ENCODE data around the gene DFFA. TPM values are rescaled to one million over a fixed set of nuclear protein-coding genes. Genes with fewer than 3 reads are reported as not detected.
A peak's percentile ranks its signal among the peaks of the same experiment; 100 is the strongest.

The DFFA gene
- polyA plus RNA-seq, 1 of the 3 experiments (the other 2 are of a cell fraction), result 42.3 TPM

GRCh38 chr1:10430216-10431069 is 41.9 kb downstream of the DFFA start, which contains the start of gene CENPS:
CENPS (plus strand) TSS chr1:10430433; CDS start chr1:10430518, 85 bp downstream.
- CTCF ChIA-PET, result interaction anchor here (0.6 to 10.8 kb wide), 44 partner anchors 11 to 556 kb away, joined by 3 to 203 read pairs (median 4); partner anchors contain the start of genes CORT, DFFA, KIF1B and PGD
- Histone ChIP-seq H3K9me3 (no peaks in the 10 kb centered on the region), H3K4me1 (ENCODE audit: control insufficient read depth in 1 of 2, insufficient read depth in 2 of 2, low read depth in 1 of 2, low read length in 1 of 2) (peaks cover 3 to 9% of the 10 kb centered on the region in 2 experiments; a peak in 1 of 4 replicates), H3K9me2 (no peaks in the 10 kb centered on the region), H3F3A (replicated peaks; ENCODE audit: insufficient read depth) (no peaks in the 10 kb centered on the region), H3K4me2 (peak within 1 kb of the TSS; percentile 91), H3K79me2 (ENCODE audit: insufficient read depth) (peaks cover 18% of the 10 kb centered on the region), H3K27ac (ENCODE audit: low read depth in 2 of 2, low read length in 1 of 2) (peak within 1 kb of the TSS; percentile 67 to 85), H3K4me3 (ENCODE audit: low read depth in 2 of 2, low read length in 1 of 2) (peak within 1 kb of the TSS; percentile 68 to 82), H3K27me3 (ENCODE audit: insufficient read depth) (no peaks in the 10 kb centered on the region), H2AFZ (ENCODE audit: low read depth) (peak within 1 kb of the TSS; percentile 85), H3K36me3 (replicated peaks in 1 of 2; ENCODE audit: control insufficient read depth in 1 of 2, insufficient read depth in 2 of 2, low read length in 1 of 2) (peaks cover 0 to 3% of the 10 kb centered on the region in 2 experiments), H3K9ac (peak within 1 kb of the TSS; percentile 72), H4K20me1 (ENCODE audit: insufficient read depth) (no peaks in the 10 kb centered on the region)
- under 1% methylated on average over 24 of the region's 95 CpGs for WGBS (ENCODE audit: low lambda C conversion rate)
- POLR2A ChIA-PET, result interaction anchor here (0.8 to 2.0 kb wide), 5 partner anchors 23 to 220 kb away, joined by 3 to 11 read pairs (median 3); partner anchors contain the start of gene KIF1B
- DNase-seq, result peak; percentile 98
- TF ChIP-seq TCF12 (IDR thresholded peaks at IDR 0.05) (no peak), NRF1 (IDR thresholded peaks at IDR 0.05; ENCODE audit: low read depth, low read length) (peak; percentile 86), NFIC (IDR thresholded peaks at IDR 0.05; ENCODE audit: borderline replicate concordance) (peak; percentile 8; the same call in 1 of the 2 replicates), CHD2 (IDR thresholded peaks at IDR 0.05; ENCODE audit: low read length, partially characterized antibody) (peak; percentile 37), USF1 (IDR thresholded peaks at IDR 0.05; ENCODE audit: borderline replicate concordance, low read depth) (no peak), RXRA (IDR thresholded peaks at IDR 0.05; ENCODE audit: borderline replicate concordance, low read depth) (no peak), ELF1 (IDR thresholded peaks at IDR 0.05) (no peak; the same call in 1 of the 2 replicates), FOXJ3 (CRISPR knock-in tag; IDR thresholded peaks at IDR 0.05) (peak; percentile 5; the same call in 1 of the 2 replicates), YY1 (IDR thresholded peaks at IDR 0.05; ENCODE audit: low read depth) (peak; percentile 49; the same call in 1 of the 2 replicates), EP300 (IDR thresholded peaks at IDR 0.05; ENCODE audit: borderline replicate concordance in 1 of 2, low read depth in 1 of 2, low read length in 1 of 2) (no peak), TEAD4 (IDR thresholded peaks at IDR 0.05; ENCODE audit: borderline replicate concordance, insufficient read depth) (no peak), FOXM1 (IDR thresholded peaks at IDR 0.05; ENCODE audit: low read depth) (peak; percentile 55; the same call in 1 of the 2 replicates), EZH2phosphoT487 (IDR thresholded peaks at IDR 0.05; ENCODE audit: borderline replicate concordance, low read depth) (no peak), SMC3 (IDR thresholded peaks at IDR 0.05; ENCODE audit: low read depth, low read length) (peak; percentile 90), FOSL2 (IDR thresholded peaks at IDR 0.05; ENCODE audit: borderline replicate concordance, low read depth) (peak; percentile 23; the same call in 1 of the 2 replicates), GABPA (IDR thresholded peaks at IDR 0.05; ENCODE audit: low read depth) (peak; percentile 8; the same call in 1 of the 2 replicates), RFX5 (IDR thresholded peaks at IDR 0.05; ENCODE audit: low read length) (no peak), ZBTB33 (IDR thresholded peaks at IDR 0.05; ENCODE audit: borderline replicate concordance, low read depth) (peak; percentile 64; the same call in 1 of the 2 replicates), POLR2AphosphoS5 (IDR thresholded peaks at IDR 0.05; ENCODE audit: low read depth, low read length) (peak; percentile 91), GATA2 (CRISPR knock-in tag; IDR thresholded peaks at IDR 0.05) (peak; percentile 42), RAD21 (IDR thresholded peaks at IDR 0.05; ENCODE audit: low read length) (peak; percentile 63), JUND (IDR thresholded peaks at IDR 0.05) (no peak), RCOR1 (IDR thresholded peaks at IDR 0.05; ENCODE audit: low read length) (no peak; the same call in 1 of the 2 replicates), SIN3A (IDR thresholded peaks at IDR 0.05; ENCODE audit: borderline replicate concordance, low read depth, low read length) (peak; percentile 97; the same call in 1 of the 2 replicates), MXI1 (IDR thresholded peaks at IDR 0.05; ENCODE audit: low read depth, low read length) (peak; percentile 88)
- TF ChIP-seq, protein P1, sequence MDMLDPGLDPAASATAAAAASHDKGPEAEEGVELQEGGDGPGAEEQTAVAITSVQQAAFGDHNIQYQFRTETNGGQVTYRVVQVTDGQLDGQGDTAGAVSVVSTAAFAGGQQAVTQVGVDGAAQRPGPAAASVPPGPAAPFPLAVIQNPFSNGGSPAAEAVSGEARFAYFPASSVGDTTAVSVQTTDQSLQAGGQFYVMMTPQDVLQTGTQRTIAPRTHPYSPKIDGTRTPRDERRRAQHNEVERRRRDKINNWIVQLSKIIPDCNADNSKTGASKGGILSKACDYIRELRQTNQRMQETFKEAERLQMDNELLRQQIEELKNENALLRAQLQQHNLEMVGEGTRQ (IDR thresholded peaks at IDR 0.05; ENCODE audit: borderline replicate concordance, low read depth, low read length), result no peak
- TF ChIP-seq, protein P2, sequence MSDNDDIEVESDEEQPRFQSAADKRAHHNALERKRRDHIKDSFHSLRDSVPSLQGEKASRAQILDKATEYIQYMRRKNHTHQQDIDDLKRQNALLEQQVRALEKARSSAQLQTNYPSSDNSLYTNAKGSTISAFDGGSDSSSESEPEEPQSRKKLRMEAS (IDR thresholded peaks at IDR 0.05; ENCODE audit: low read depth), result peak; percentile 96
- TF ChIP-seq, protein P3, sequence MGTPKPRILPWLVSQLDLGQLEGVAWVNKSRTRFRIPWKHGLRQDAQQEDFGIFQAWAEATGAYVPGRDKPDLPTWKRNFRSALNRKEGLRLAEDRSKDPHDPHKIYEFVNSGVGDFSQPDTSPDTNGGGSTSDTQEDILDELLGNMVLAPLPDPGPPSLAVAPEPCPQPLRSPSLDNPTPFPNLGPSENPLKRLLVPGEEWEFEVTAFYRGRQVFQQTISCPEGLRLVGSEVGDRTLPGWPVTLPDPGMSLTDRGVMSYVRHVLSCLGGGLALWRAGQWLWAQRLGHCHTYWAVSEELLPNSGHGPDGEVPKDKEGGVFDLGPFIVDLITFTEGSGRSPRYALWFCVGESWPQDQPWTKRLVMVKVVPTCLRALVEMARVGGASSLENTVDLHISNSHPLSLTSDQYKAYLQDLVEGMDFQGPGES (IDR thresholded peaks at IDR 0.05; ENCODE audit: low read depth, low read length), result no peak

All from SK-N-SH (cell line).